Pons (tissue), 1 donor: ENCODE data around the gene REX1BD.

Experiments used
- DNase-seq: peaks from one replicate; pipeline ENCODE4 v3.0.0-alpha.2; 2016; ENCODE audit warnings: low spot score

Gene REX1BD

DNA sequence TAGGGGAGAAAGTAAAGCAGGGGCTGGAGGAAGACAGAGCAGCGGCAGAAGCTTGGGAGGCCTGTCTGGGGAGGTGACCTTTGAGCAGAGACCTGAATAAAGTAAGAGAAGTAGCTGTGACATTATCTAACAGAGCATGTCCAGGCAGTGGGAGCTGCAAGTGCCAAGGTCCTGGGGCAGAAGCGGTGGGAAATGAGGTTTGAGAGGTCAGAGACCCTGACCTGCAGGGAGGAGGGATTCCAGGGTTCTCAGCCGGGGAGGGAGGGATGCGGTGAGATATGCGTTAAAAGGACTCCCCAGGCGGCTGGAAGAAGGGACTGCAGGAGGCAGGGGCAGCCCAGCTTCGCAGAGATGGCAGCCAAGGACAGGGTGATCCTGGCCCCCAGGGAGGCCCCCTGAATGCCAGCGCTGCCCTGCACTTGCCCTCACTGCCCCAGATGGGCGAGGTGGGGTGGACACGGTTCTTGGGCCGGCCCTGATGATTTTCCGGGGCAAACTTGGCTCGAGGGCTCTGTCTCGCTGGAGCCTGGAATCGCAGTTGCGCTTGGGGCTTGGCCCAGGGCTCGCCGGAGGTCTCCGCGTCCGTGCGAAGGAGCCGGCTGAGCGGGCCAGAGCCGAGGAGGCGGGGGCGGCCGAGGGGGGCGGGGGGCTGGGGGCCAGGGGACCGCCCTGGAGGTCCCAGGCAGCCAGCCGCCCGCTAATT, 14.8 kb downstream of the REX1BD start:
- no peak for DNase-seq

DNA sequence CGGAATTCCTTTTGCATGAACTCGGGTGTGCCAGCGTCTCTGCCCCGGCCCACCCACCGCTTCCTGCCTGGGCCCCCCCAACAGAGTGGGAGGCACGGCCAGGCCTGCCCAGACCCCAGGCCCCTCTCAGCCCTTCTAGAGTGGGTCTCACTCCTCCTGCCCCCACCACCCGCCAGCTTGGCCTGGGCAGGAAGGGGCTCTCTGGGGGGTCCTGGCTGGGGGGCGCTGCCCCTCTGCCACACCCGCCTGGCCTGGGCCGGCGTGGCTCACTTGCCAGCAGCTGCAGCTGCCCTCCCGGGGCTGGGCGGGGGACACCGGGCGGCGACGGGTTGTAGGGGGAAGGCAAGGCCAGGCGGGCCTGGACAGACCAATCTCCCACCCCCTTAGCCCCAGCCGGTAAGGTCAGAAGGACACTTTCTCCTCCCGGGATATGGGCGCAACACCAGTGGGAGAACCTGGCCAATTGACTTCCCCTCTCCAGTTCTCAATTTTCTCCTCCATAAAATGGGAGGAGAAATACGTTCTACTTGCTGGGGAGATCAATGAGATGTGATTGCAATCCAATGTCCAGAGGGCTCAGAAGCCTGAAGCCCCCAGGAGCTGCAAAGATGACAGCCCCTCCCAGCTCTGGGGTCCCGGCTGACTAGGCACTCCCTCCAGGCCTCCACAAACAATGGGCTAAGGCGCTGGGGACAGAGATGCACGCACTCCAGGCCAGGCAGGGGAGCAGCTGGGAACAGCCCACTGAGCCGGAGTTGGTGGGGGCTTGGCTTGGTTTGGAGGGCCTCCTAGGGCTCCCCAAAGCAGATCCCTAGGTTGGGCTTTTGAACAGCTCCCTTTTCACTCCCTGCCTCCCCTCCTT, 15.6 kb downstream of the REX1BD start:
- DNase-seq: no peak

DNA sequence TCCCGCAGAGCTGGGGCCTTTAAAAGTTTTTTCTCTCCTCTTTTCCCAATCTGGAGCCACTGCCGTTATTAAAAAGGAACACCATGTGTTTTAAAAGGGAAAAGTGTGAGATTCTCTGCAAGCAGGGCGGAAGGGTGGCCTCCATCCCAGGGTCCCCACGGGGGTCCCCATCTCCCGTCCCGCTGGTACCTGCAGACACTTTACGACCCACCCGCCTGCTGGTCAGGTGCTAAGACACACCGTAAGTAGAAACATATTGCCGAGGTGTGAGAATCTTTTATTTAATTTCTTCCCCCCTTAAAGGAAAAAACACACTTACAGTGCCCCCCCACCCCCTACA, 16.2 kb downstream of the REX1BD start:
- DNase-seq: no peak

DNA sequence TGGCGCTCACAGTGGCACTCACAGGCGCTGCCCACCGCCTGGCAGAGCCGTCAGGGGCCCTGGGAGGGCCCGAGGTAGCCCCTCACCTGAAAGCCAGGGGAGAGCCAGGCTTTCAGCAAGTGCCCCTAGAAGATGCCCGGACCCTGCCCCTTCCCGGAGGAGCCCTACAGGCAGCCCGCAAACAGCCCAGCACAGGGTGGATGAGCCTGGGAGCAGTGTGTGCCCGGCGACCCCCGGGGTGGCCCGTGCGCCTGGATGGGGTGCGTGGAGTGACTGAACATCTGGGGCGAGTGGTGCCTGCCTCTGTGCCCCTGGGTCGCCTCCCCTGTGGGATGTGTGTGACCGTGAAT, 16.6 kb downstream of the REX1BD start:
- no peak for DNase-seq

DNA sequence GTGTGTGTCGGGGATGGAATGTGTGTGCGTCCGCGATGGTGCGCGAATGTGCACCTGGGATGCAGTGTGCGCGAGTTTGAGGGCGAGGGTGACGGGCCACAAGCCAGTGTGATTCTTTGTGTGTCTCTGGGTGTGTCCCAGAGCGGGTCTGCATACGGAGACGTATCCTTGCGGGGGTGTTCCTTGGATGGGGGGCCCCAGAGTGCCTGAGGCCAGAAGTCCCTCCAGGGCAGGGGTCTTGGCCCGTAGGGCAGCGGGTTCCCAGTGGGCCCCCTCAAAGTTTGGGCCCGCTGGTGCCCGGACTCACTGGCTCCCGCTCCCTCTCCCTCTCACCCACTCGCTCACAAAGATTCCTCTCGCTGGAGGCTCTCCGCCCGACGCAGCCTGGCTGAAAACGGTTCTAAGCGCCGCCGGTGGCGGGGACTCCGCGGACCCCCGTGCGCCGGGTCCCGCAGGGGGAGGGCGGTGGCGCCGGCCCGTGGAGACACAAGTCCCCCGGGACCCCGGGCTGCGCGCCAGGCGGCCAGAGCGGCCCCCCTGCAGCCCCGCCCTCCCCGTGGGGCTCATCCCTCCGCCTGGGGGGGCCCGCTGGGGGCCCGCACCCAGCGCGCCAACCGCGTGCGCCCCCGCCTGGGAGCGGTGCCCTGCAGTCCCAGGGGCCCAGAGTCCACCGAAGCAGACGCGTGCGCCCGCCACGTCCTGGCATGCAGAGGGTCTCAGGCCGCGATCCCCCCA, 17.1 kb downstream of the REX1BD start:
- no peak for DNase-seq

DNA sequence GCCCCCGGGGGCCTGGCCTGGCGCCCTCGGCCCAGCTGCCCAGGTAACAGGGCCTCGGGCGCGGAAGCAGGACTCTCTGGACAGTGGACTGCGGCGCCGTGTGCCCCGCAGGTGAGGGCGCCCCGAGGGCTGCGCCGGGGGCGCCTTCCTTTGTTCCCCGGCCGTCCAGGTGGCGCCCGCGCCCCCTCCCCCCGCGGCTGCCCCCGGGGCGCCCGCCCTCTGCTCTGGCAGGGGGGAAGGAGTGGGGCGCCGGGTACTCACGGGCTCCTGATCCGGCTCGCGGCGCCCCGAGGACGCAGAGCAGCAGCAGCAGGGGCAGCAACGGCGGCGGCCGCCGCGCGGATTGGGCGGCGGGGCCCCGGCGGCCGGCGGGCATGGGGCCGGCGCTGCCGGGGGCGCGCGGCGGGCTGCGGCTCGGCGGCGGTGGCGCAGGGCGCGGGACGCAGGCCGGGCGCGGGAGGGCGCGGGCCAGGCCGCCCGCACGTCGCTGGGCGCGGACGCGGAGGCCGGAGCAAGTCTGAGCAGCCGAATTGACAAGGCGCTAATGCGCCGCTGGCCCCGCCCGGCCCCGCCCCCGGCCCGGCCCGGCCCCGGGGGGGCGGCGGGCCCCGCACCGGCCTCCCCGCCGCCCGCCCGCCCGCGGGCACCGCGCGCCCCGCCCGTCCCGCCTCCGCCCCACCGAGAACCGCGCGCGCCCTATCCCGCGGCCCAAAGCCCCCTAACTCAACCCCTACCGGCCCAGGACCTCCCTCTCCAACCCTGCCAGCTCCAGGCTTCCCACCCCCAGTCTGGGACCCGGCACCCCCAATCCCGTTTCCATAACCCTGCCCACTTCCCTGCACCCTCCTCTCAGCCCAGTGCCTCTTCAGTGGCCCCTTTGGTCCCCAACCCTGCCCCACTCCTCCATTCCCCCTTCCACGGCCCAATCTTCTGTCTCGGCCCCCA, 18.0 kb downstream of the REX1BD start, which contains the start of gene CRLF1:
TSS of gene CRLF1 (minus strand) at position 519 of the 945 bp plus-strand sequence. CDS start at position 376, 143 bp downstream.
- DNase-seq: no peak

DNA sequence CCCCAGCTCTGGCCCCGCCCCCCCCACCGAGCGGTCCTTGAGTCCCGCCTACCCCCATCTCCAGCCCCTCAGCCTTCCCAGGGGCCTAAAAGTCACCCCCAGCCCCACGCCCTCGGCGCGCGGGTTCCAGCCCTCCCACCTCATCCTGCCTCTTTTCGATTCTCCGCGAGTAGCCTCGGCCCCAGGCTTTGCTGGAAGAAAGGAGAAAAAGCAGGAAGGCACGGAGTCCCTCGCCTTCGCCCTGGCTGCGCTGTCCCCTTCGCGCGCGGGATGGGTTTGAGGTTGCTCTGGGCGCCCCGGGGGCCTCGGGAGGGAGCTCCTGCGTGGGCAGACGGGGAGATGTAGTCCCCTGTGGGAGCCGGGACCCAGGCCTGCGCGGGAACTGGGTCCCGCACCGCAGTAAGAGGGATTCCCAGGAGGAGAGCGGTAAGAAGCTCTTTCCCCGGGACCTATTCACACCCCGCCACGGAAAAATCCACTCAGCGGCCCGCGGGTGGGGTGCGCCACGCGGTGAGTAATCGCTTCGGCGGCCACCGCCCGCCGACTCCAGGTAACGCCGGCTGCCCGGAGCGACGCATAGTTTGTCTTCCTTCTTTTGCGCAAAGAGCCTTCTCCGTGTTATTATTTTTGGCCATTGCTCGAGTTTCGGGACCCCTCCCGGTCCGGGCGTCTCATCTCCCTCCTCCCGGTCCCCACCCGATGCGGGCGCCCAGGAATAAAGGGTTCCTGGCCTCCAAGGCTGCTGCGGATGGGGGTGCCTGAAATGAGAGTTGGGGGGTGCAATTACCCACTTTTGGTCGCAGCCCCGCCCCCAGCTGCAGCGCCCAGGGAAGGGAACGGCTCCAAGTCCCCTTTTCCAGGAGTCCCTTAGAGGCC, 18.9 kb downstream of the REX1BD start:
- DNase-seq: no peak

DNA sequence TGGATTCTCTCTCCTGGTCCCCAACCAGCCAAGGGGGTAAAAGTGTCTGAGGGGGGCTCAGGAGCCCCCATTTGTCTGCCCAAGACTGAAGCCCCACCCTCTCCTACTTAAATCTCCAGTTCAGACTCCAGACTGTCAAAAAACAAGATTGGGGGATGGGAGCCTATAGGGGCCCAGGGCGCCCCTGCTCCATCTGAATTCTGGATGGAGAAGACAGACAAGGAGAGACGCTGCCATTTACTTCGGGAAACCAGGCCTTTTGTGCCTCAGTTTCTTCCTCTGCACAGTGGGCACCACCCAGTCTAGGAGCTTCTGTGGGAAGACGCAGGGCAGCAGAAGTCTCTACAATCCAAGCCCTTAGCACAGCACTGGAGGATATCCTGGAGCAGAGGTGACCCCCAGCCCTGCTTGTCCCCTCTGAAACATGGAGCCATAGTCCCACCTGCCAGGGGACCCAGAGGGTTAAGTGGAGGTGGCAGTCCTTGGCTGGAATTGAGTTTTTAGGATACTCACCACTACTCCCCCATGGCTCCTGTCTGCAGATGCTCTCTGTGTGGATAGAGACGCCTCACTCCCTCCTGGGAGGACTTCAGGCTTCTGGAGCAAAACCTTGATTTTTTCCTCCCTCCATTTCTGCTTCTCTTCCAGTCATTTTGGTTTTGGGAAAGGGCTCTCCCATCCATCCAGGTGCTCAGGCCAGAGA, 19.7 kb downstream of the REX1BD start:
- DNase-seq: no peak

DNA sequence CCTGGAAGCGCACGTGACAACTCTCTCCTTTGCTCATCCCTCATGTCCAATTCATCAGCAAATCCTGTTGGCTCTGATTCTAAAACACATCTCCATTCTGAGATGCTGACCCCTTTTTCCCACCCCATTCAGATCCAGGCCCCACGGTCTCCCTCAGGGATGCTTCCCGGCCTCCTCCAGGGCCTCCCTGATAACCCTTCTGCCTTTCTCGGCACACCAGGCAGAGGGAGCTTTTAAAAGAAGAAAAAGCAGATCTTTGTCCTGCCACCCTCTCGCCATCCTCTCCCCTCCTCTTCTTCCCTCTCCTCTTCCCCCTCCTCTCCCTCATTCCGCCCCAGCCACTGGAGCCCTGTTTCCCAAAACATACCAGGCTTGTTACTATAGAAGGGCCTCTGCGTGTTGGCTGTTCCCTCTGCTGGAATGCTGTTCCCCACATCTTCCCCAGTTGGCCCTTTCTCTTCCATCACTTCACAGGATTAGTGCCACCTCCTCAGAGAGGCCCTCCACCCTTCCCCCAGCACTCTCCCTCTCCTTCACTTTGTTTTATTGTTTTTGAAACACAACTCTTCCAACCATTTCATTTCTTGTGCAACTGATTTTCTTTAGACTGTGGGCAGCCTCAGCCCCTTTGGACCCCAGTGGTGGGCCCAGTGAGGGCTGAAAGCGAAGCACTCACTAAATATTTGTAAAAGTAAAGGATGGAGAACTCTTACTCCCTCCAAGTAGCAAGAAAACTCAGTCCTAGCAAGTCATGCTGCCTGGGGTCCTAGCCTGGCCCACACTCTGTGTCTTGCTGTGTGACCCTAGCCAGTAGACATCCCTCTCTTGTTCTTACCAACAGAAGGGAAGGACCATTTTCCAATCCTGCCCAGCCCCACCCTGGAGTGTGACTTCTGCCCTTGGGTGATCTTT, 20.5 kb downstream of the REX1BD start:
- no peak for DNase-seq

DNA sequence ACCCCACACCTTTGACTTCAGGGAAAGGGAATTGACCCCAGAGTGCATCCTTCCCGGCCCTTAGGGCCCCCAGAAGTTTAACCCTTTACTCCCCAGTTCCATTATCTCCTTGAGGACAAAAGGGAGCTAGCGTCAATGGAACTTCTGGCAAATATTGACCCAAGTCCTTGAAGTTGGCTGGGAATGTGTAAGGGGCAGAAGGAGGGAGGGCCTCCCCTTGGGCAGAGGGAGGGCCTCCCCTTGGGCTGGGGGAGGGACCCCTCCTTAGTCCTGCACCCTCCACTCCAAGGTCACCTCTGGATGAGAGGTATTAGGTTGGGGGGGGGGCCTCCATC, 21.1 kb downstream of the REX1BD start:
- DNase-seq: no peak

DNA sequence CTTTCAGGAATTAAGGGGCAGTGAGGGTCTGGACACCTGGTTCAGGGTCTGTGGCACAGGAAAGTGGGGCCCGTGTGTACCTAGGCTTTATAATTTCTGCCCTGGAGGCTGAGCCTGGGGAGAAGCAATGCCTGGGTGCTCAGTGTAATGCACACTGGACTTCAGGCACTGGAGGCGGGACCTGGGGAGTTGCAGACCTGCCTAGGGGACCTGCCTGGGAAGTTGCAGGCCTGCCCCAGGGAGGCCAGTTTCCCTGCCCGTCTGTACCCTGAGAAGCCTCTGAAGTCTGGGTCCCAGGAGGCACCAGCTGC, 21.6 kb downstream of the REX1BD start:
- no peak for DNase-seq

DNA sequence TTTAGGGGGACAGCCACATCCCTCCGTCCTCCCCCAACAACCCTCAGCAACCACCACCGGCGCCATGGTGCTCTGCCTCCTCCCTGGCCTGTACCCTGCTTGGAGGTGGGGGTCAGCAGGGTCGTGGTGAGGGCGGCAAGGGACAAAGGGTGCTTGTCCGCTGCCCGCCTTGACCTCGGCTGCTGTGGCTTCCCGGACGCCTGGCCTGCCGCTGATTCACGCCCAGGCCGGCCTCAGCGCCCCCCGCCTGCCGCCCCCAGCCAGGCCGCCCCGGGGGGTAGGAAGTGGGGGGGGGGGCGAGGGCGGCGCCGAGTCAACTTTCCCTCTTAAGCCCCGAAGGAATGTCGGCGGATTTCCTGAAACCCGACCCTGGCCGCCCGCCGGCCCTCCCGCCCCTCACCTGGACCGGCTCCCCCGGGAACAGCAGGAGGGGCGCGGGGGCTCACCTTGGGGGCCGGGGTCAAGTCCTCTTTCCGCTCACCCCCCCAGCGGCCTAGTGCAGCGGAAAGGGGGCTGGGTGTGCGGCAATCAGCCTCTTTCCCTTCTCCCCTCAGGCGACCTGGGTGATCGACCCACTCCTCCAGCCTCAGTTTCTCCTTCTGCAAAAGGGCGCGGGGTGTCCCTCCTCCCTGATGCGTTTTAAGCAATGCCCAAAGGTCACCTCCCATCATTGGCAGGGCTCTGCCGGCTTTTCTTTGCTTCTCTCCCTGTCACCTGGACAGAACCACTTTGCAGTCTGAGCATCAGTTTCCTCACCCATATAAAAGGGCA, 22.1 kb downstream of the REX1BD start:
- DNase-seq: no peak

DNA sequence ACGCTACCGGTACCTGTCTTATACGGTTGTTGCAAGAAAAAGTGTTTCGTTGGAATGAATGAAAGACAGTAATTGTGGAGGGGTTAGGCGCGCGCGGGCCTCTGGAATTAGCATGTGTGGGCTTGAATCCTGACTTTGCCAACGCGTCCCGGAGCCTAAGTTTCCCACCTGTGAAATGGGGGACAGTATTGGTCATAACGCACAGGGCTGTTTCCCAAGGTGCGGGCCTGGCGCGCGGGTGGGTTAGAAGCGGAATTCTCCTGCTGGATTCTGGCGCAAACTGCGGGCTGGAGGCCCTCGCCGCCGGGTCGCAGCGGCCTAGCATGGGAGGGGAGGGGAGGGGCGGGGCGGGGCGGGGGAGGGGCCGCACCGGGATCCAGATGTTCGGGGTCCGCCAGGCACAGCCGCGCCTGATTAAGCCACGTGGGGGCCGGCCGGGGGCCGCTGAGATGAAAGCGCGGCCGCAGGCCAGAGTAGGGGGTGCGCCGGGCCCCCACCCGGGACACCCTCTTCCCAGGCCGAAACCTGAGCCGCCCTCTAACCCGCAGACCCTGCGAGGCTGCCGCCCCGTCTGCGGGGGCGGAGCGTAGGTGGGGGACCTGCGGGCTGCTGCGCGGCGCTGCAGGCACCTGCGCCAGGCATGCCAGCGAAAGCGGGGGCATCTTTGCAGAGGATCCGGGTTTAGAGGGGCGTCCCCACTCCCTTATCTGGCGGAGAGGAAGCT, 22.9 kb downstream of the REX1BD start:
- no peak for DNase-seq

DNA sequence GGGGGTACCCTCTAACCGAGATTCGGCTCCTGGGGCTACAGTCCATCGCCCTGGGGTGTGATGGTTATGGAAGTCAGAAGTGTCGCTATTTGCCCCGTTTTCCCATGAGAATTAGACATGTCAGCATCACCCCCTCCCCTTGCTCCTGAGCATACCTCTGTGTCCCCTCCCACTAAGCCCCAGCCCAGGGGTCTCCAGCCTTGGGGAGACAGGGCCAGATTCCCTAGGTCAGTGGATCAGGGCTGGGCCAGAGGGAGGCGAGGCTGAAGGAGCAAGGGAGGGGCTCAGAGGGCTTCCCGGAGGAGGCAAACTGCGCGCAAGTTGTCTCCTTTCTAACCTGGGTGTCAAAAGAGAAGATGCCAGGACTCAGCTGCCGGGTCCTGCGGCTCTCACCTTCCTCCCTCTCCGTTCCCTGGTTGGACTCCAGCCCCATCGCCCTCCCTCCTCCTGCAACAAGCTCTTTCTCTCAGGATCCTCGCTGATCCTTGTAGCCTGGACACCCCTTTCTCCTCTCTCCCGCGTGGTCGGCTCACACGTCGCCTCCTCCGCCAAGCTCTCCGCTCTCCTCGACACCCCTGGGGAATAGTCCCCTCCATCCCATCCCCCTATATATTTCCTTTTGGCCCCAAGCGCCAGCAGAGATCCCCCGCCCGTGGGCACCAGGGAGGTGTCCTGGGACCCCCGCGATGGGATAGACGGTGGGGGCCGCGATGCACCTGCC, 23.6 kb downstream of the REX1BD start:
- no peak for DNase-seq

DNA sequence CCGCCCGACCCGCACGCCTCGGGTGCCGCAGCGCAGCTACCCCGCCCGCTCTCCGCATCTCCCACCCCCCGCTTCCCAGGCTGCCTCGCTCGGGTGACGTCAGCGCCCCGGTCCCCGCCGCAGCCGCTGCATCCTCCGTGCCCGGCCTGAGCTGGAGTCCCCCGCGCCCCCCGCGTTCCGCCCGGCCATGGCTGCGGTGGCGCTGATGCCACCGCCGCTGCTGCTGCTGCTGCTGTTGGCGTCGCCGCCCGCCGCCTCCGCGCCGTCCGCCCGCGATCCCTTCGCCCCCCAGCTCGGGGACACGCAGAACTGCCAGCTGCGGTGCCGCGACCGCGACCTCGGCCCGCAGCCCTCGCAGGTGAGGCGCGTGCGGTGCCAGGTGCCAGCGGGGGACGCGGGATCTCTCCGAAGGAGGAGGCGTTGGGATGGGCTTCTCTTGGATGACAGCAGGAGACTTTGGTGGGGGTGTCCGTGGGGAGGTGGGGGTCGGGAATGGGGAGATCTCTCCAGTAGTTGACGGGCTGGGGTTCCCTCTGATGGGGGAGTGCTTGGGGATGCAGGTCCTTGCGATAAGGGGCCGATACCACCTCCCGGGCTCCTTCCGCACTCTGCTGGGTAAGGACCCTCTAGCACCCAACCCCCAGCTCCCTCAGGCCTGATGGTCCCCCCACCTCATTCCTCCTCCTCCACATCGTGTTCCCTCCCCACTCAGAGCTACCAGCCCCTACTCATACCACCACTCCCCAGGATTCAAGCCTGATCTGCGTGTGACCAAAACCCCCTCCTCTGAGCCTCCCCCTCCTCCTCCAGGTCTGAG, 24.4 kb downstream of the REX1BD start, which contains the start of gene TMEM59L:
TSS of gene TMEM59L (plus strand) at position 99 of the 817 bp plus-strand sequence. CDS start at position 188, 89 bp downstream.
- no peak for DNase-seq

DNA sequence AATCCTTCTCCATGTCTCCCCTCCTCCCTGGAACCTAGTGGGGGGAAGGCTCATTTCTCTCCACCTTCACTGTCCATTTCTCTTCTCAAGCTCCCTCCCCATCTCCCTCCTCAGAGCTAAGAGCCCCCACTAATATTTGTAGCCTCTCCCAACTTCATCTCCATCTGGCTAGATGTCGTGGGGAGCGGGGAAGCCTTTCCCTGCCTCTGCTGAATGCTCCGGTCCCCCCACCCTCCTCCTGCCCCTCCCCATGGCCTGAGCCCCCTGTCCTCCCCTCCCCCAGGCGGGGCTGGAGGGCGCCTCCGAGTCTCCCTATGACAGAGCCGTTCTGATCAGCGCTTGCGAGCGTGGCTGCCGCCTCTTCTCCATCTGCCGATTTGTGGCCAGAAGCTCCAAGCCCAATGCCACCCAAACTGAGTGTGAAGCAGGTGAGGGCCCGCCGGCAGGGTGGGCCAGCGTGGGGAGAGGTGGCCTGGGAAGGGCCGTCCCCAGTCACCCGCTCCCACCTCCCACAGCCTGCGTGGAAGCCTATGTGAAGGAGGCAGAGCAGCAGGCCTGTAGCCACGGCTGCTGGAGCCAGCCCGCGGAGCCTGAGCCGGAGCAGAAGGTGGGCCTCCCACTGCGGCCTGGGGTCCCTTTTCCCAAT, 25.1 kb downstream of the REX1BD start:
- no peak for DNase-seq
